CD4-positive, alpha-beta T cell treated with Interleukin-2 at 100 ng/mL for 4 hours (primary cell): ENCODE measurements around the gene OR52N2.
A peak's percentile ranks its signal among the peaks of the same experiment; 100 is the strongest.

Source experiments
- DNase-seq: peaks from one replicate; pipeline ENCODE4 v3.0.0-alpha.2; 2020; ENCODE audit warnings: low spot score

OR52N2 gene

DNA sequence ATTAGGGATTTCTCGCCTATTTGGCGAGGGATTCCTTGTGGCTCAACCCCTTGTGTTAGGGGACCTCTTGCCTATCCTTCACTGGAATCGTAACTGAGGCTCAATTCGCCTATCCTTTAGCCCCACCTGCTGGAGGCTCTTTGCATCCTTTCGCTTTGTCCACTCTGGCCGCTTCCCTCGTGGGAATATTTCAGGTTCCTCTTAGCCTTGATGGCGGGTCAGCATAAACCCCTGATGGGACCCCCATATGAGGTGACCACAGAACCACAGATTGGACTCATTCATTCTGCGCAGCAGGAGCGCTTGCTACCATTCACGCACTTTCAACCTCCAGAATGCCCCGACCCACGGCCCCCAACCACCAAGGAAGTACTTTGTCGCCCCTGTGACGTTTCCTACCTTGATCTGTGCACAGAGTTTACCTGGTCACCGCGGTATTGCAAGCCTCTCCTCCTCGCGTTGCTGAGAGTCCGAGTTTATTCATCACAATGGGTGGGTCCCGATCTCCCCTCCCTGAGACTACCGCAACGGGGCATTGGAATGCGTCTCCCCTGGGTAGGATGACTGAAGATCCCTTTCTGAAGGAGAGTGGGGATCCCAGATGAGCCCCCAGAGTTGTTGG, at the start of gene OR52N2:
Gene OR52N2, plus strand, starts transcription at position 425 of the 622 bp plus-strand sequence. CDS start 11,412 bp downstream, outside the sequence.
- DNase-seq, result peak; percentile 76

DNA sequence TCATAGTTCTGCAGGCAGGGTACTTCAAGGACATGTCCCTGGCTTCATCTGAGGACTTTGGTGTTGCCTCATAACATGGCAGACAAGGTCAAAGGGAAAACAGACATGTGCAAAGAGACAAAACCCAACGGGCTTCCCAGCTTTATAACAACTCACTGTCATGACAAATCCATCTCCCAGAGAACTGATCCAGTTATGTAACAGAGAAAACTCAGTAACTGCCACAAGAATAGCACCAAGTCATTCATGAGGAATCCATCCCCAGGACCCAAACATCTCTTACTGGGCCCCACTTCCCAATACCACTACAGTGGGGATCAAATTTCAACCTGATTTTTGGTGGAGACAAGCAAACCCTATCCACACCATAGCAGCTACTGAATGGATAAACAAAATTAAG, 41.7 kb upstream of the OR52N2 start:
- no peak for DNase-seq

- no peak for DNase-seq
These were observed 25.5 kb upstream of the OR52N2 start, which contains the start of gene OR52N5 for GRCh38 chr11:5783255-5783654. OR52N5 (minus strand) TSS chr11:5783355; CDS start chr11:5778634, 4,721 bp downstream.

- no peak for DNase-seq
These were observed 17.6 kb upstream of the OR52N2 start, which contains the start of gene OR52N1 for GRCh38 chr11:5791165-5791564. OR52N1 (minus strand) TSS chr11:5791265; CDS start chr11:5788816, 2,449 bp downstream.

DNA sequence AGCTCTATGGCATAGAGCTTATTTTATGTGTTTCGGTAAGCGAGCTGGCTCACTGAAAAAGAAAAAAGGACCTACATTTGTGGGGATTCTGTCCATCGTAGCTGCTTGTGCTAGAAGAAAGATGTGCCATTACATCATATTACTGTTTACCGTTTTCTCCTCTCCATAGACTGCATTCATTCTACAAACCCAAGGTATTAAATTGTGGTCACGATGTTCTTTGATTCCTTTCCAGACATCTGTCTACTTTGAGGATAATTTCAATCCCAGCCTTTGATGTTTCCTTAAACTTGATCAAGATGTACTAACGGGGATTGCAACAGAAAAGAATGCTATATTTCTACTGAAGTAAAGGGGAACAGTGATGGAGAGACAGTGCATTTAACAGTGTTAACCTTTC, 12.2 kb upstream of the OR52N2 start:
- DNase-seq, result no peak

DNA sequence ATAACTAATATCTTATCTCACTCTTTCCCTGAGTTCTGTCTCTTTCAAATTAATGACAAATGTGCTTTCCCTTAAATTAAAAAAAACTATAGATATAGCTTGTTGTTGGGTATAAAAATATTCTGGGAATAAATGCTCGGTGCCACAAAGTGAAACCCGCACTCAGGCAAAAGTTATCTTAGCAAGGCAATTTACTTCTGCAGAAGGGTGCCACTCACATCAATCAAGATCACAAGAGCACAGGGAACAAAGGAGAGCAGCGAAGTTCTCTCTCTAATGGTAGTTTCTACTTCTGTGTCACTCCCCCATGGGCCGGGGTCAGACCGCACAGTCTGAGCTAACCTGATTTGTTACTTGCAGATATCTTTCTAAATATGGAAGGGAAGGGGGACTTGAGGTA, 4.7 kb upstream of the OR52N2 start:
- no peak for DNase-seq

DNA sequence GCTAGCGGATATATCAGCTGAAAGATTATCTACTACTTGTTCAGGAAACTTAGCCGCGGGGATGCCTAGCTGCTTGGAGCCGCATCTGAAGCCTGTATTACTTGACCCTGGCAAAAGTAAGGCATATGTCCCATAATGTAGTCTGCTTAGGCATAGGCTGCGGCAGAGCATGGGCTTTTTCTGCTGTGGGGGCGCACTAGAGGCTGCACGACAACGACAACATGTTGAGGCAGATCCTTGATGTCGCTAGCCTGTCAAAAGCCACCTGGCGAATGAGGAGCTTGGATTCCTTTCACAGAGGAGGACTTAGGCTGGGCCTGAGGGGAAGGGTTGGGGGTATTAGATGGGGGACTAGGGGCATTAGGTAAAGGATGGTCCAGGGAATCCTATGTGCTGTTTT, 1.1 kb upstream of the OR52N2 start:
- DNase-seq, result no peak

DNA sequence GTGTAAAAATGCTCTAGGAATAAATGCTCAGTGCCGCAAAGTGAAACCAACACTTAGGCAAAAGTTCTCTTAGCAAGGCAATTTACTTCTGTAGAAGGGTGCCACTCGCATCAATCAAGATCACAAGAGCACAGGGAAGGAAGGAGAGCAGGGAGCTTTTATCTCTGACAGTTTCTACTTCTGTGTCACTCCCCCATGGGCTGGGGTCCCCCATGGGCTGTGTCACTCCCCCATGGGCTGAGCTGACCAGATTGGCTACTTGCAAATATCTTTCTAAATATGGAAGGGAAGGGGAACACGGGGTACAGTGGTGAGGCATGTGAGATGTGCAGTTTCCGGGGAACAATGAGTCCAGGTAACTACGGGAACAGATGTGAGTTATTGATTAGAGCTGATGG, 397 bp downstream of the OR52N2 start:
- DNase-seq, result no peak

DNA sequence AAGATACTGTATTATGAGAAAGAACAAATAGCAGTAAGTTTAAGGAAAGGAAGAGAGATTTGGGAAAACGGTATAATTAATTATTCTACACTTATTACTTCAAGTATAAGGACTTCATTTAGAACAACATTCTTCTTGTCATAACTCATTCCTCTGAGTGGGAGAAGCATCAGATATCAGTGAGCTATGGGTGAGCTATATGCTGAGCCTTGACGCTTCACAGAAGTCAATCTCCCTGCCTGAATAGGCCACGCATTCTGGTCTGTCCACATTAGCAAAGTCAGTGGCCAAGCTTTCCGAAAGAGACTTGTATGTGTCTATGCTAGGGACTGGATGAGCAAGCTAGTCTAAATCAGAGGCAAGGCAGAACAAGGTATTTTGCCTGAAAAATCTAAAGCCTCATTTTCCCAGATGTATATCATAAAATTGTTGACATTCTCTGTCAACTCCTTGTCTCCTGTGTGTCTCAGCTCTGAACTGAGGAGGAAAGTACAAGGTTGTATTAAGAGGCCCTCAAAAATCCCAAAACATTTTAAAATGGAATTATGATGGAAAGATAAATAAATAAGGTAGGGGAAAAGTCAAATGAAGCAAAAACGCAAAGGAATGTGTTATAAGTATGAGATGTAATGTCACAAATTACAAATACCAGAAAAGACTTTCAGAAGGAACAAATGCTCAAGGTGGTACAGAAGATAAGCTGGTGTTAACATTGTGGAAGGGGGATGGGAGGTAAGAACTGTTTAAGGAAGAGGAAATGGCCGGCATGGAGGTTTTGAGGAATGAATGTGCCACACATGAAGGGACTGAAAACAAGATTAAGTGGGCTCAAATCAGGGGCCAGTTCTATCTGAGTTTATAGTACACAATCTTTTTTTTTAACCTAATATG, 1.4 kb downstream of the OR52N2 start:
- DNase-seq, result no peak

GRCh38 chr11:5815534-5815933, 6.8 kb downstream of the OR52N2 start:
- no peak for DNase-seq

DNA sequence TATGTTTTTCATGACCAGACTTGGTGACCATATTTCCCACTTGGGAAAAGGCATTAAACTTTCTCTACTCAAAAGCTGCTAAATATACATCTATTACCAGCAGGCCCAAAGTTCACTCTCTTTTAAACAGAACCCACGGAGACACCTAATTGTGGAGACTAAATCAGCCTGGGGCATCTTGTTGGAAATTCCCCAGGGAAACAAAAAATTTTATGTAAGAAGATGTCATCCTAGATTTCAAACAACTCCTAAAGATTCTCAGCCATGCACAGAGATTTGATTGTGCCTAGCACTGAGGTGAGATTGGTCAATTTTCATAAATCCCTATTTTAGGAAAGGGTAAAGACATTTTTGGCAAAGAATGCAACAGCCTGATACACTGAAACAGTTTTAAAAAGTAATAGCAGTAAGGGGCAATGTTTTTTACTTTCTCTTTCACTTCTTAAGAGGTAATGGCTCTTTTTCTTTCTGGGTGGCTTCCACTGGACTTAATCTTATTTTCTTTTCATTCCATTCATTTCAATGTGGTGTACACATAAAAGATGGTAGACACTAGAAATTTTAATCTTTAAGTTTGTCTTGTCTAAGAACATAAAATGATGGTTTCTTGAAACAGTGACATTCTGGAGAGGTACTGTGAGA, 9.6 kb downstream of the OR52N2 start:
- DNase-seq, result no peak

GRCh38 chr11:5831196-5831829, 22.6 kb downstream of the OR52N2 start:
- no peak for DNase-seq

DNA sequence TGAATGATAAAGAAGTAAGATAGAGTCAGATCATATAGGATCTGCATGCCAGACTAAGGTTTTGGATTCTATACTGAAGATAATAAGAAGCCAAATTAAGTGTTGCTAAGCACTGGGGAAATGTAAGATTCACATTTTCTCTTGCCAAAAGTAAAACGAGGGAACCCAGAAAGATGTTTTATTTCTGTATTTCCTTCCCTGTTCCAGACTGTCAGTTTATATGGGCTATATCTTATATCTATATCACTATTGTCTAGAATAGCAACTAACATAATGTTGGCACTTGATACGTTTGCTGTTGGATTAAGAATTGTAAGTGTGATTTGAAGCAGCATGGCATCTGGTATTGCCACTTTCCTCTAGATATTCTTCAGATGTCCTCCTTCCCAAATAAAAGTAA, 24.7 kb downstream of the OR52N2 start:
- no peak for DNase-seq

- no peak for DNase-seq
These were observed 29.0 kb downstream of the OR52N2 start for GRCh38 chr11:5837695-5838094.

GRCh38 chr11:5841797-5842196, 33.1 kb downstream of the OR52N2 start, which contains the start of gene OR52E6:
OR52E6 (minus strand) TSS chr11:5841897; CDS start chr11:5841897, 0 bp downstream.
- DNase-seq, result no peak

DNA sequence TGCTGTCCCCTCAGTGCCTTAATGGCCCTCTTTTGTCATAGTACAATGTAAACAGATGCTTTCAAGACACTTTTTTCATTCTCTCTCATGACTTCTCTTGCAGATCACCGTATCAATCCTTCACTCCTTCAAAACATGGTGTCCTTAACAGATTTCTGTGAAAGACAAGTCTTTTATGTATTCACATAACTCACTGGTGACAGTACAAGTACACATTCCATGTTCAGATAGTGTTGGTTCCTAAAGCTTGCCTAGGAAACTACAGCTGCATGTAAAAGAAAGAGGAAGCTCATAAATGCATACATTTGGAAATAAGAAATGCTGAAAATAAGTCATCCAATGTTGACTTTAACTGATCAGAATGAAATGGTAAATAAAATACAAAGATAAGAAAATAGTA, 38.0 kb downstream of the OR52N2 start:
- DNase-seq, result no peak

DNA sequence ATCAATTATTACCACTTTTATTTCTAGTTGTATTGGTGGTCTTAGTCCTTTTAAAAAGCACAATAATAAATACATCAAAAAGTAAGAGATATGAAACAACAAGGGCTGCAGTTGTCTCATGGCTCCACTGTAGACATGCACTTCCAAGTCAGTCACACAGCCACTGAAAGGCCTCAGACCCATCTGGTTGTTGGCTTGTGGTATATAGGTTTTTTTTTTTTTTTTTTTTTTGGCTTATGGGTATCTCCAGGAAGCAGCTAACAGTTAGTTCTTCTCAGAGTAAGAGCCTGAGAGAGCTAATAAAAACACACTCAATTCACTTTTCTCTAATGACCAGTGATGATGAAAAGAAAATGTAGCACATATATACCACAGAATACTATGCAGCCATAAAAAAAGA, 39.0 kb downstream of the OR52N2 start:
- no peak for DNase-seq

GRCh38 chr11:5851002-5851401, 42.3 kb downstream of the OR52N2 start:
- DNase-seq, result no peak

DNA sequence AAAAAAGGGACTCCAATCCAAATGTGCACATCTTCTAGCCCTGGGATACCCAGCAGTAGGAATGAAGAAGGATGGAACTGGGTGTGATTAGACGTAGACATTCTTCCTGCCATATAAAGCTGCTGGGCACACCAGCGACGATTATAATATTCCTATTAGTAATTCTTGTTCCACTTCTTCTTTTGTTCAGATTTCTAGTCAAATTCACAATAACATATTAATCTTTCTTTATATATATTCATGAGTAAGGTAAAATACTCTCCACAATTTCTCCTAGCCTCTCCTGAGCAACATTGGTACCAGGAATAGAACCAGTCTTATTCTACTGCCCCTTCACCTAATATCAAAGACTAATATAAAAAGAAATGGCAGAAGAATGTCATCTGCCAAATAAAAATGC, 48.9 kb downstream of the OR52N2 start, which contains the start of gene OR52E8:
Gene OR52E8, minus strand, starts transcription at position 101 of the 400 bp plus-strand sequence. Its CDS starts 0 bp downstream, at position 101.
- no peak for DNase-seq

DNA sequence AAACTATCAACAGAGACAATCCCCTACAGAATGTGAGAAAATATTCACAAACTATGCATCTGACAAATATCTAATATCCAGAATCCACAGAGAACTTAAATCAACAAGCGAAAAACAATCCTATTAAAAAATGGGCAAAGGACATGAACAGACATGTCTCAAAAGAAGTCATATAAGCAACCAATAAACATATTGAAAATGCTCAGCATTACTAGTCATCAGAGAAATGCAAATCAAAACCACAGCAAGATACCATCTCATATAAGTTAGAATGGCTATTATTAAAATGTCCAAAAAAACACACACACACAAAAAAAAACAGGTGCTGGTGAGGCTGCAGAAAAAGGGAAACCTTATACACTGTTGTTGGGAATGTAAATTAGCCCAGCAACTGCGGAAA, 57.1 kb downstream of the OR52N2 start:
- DNase-seq, result no peak
